Fibroblast of pulmonary artery (primary cell): ENCODE results near the gene ME3.

Experiments used
- DNase-seq: peaks from one replicate; pipeline ENCODE4 v3.0.0-alpha.2; 2010; ENCODE audit warnings: low read depth
- H3K4me3 ChIP-seq: replicated peaks from 2 replicates; pipeline ENCODE4 v1.5.1; 2011; ENCODE audit warnings: low read depth, mild to moderate bottlenecking, control low read depth, low read length, moderate library complexity
- CTCF ChIP-seq: IDR thresholded peaks from 2 replicates; pipeline ENCODE4 v1.5.1; 2011; ENCODE audit warnings: mild to moderate bottlenecking, control low read depth, low read length, inconsistent platforms; ENCODE audit errors: missing control alignments

ME3 gene

GRCh38 chr11:86687185-86687778, 14.9 kb upstream of the ME3 start:
- no peak for DNase-seq
- no peak for TF ChIP-seq CTCF
- no peak overlapping the region for H3K4me3 ChIP-seq

- no peak for DNase-seq
- no peak overlapping the region for H3K4me3 ChIP-seq
- TF ChIP-seq CTCF: no peak
Observed at GRCh38 chr11:86686531-86686930, 14.1 kb upstream of the ME3 start.

GRCh38 chr11:86681483-86681756, 9.0 kb upstream of the ME3 start:
- no peak for DNase-seq
- no peak for TF ChIP-seq CTCF
- H3K4me3 ChIP-seq: no peak overlapping the region

GRCh38 chr11:86680716-86681482, 8.5 kb upstream of the ME3 start:
- DNase-seq: no peak
- no peak overlapping the region for H3K4me3 ChIP-seq
- no peak for TF ChIP-seq CTCF

GRCh38 chr11:86678823-86679222, 6.4 kb upstream of the ME3 start:
- no peak overlapping the region for H3K4me3 ChIP-seq
- no peak for DNase-seq
- no peak for TF ChIP-seq CTCF

- no peak for DNase-seq
- no peak for TF ChIP-seq CTCF
Observed at GRCh38 chr11:86678296-86678695, 5.9 kb upstream of the ME3 start.

GRCh38 chr11:86676533-86677154, 4.2 kb upstream of the ME3 start:
- peak; percentile 27 for DNase-seq
- TF ChIP-seq CTCF: peak; percentile 29
- no peak overlapping the region for H3K4me3 ChIP-seq

More at GRCh38 chr11:86678296-86678695, 5.9 kb upstream of the ME3 start:
- H3K4me3 ChIP-seq: no peak overlapping the region
